Endothelial cell of umbilical vein (primary cell): ENCODE results near the gene LPP. TPM values are rescaled to one million over a fixed set of nuclear protein-coding genes. Genes with fewer than 3 reads are reported as not detected.

ENCODE experiments used
- BruUV-seq: library from RNA; stranded (reverse); fragments of 400-500 nt; replicated peaks from 2 replicates; lab custom pipeline; 2021; lab: Mats Ljungman, UMichigan
- CTCF ChIA-PET: fragments of 300-600, 350-600 bp; sonication (Branson Sonifier 250); formaldehyde crosslinking; loops from one replicate; lab custom pipeline; 2021; ENCODE audit warnings: antibody characterized with exemption, inconsistent platforms; lab: Charles Lee
- POLR2A ChIA-PET: fragments of 300-600, 350-600 bp; sonication (Branson Sonifier 250); formaldehyde crosslinking; loops from one replicate; lab custom pipeline; 2021; ENCODE audit warnings: antibody characterized with exemption, inconsistent platforms; lab: Charles Lee
- DNase-seq: peaks from one replicate; pipeline ENCODE4 v3.0.0-alpha.2; 2011; ENCODE audit warnings: low read depth, low spot score
- FAIRE-seq: peaks from 2 replicates; lab custom pipeline; 2011; peaks lifted over from hg19 to GRCh38; lab: Jason Lieb, UNC
- H2AFZ ChIP-seq: 2 replicates; pipeline ENCODE4 v1.6.0; 2012; ENCODE audit warnings: low read depth, low read length, control low read depth, inconsistent platforms
- H3K27ac ChIP-seq: 2 replicates; pipeline ENCODE4 v1.5.1; 2011; ENCODE audit warnings: low read depth, mild to moderate bottlenecking, control low read depth, low read length, moderate library complexity; ENCODE audit not compliant: insufficient read depth
- H3K27me3 ChIP-seq, 2 experiments: 2 replicates each; pipeline versions ENCODE4 v1.6.0 to v1.6.1; 2011; ENCODE audit warnings: low read length in 2 of 2, mixed read lengths in 1 of 2; ENCODE audit not compliant: control insufficient read depth in 2 of 2, insufficient read depth in 2 of 2
- H3K36me3 ChIP-seq, 2 experiments: 2 replicates in 1 of 2; 3 replicates in 1 of 2; pipeline ENCODE4 v1.5.1; 2011; ENCODE audit warnings: low read length in 2 of 2, mild to moderate bottlenecking in 1 of 2, moderate library complexity in 1 of 2; ENCODE audit not compliant: control insufficient read depth in 2 of 2, insufficient read depth in 2 of 2; ENCODE audit errors: extremely low read depth in 1 of 2
- H3K4me1 ChIP-seq: 3 replicates; pipeline ENCODE4 v1.5.1; 2011; ENCODE audit warnings: mild to moderate bottlenecking, low read length; ENCODE audit not compliant: control insufficient read depth, insufficient read depth; ENCODE audit errors: extremely low read depth
- H3K4me2 ChIP-seq: 2 replicates; pipeline ENCODE4 v1.6.1; 2011; ENCODE audit warnings: low read length, control low read depth, mixed read lengths; ENCODE audit not compliant: insufficient read depth
- H3K4me3 ChIP-seq, 3 experiments: fragments of 200-600 bp in 1 of 3; sonication (generic), shearing (Covaris generic) in 1 of 3; replicated peaks in 1 of 3; 2 replicates each; pipeline ENCODE4 v1.5.1; 2011 to 2016; ENCODE audit warnings: control low read depth in 3 of 3, low read length in 3 of 3, mild to moderate bottlenecking in 2 of 3, inconsistent platforms in 1 of 3, low read depth in 1 of 3, moderate library complexity in 1 of 3; ENCODE audit not compliant: insufficient read depth in 1 of 3
- H3K79me2 ChIP-seq: 2 replicates; pipeline ENCODE4 v1.6.0; 2012; ENCODE audit warnings: low read length, inconsistent platforms; ENCODE audit not compliant: control insufficient read depth, insufficient read depth
- H3K9ac ChIP-seq: replicated peaks from 2 replicates; pipeline ENCODE3; 2011; ENCODE audit warnings: low read length, control low read depth; ENCODE audit not compliant: insufficient read depth; ENCODE audit errors: extremely low read depth
- H3K9me1 ChIP-seq: replicated peaks from 3 replicates; pipeline ENCODE4 v1.6.0; 2011; ENCODE audit warnings: mild to moderate bottlenecking, low read length; ENCODE audit not compliant: control insufficient read depth, insufficient read depth; ENCODE audit errors: extremely low read depth
- H3K9me3 ChIP-seq: replicated peaks from 2 replicates; pipeline ENCODE4 v1.5.1; 2012; ENCODE audit warnings: low read length, inconsistent platforms; ENCODE audit not compliant: control insufficient read depth, insufficient read depth
- H4K20me1 ChIP-seq: replicated peaks from 2 replicates; pipeline ENCODE3; 2011; ENCODE audit warnings: mild to moderate bottlenecking, low read length; ENCODE audit not compliant: control insufficient read depth, insufficient read depth; ENCODE audit errors: extremely low read depth
- EZH2 ChIP-seq: IDR thresholded peaks from 2 replicates; pipeline ENCODE4 v1.6.1; 2012; ENCODE audit warnings: borderline replicate concordance, low read depth, mild to moderate bottlenecking, moderate library complexity, low read length, inconsistent platforms; ENCODE audit not compliant: severe bottlenecking
- FOS ChIP-seq: IDR thresholded peaks from 2 replicates; pipeline ENCODE4 v1.6.1; 2011; ENCODE audit warnings: mild to moderate bottlenecking, low read length, moderate library complexity, borderline replicate concordance; ENCODE audit not compliant: insufficient read depth
- GATA2 ChIP-seq: IDR thresholded peaks from 2 replicates; pipeline ENCODE4 v1.7.0; 2011; ENCODE audit warnings: low read depth, mild to moderate bottlenecking, moderate library complexity, mixed read lengths, low read length; ENCODE audit not compliant: insufficient read length, insufficient read depth
- JUN ChIP-seq: IDR thresholded peaks from 2 replicates; pipeline ENCODE4 v1.6.1; 2011; ENCODE audit warnings: borderline replicate concordance, low read depth; ENCODE audit not compliant: insufficient read length, insufficient read depth
- MYC ChIP-seq: IDR thresholded peaks from one replicate; pipeline ENCODE4 v1.6.1; 2011; ENCODE audit warnings: mild to moderate bottlenecking, low read depth, low read length
- POLR2A ChIP-seq: IDR thresholded peaks from 2 replicates; pipeline ENCODE4 v1.6.1; 2012; ENCODE audit warnings: low read depth, mild to moderate bottlenecking, control low read depth, low read length
- POLR2AphosphoS5 ChIP-seq: IDR thresholded peaks from 2 replicates; pipeline ENCODE4 v1.6.1; 2012; ENCODE audit warnings: low read depth, mild to moderate bottlenecking, control low read depth, low read length, moderate library complexity; ENCODE audit not compliant: insufficient read depth
- dilution Hi-C: fragments of 300-500 bp; cut with MboI; formaldehyde crosslinking; loops from one replicate; pipeline ENCODE4 v1.15.0; 2019; ENCODE audit warnings: low sequenced_read_pairs; ENCODE audit not compliant: extremely low pct_ligation_motif_present
- intact Hi-C: fragments of 100-400 bp; cut with micrococcal nuclease; formaldehyde crosslinking; loops from one replicate; pipeline ENCODE4 v1.10.0; 2022
- polyA plus RNA-seq, 4 experiments: library from polyadenylated mRNA; depleted of rRNA in 3 of 4; stranded (reverse) in 3 of 4; unstranded in 1 of 4; fragments of >200 nt; gene quantifications; 2 replicates each; pipeline versions ENCODE4 v1.2.1 to v1.2.3, GENCODE V29; 2011 to 2012; ENCODE audit warnings: missing spikeins in 1 of 4
- total RNA-seq: library from RNA; stranded (reverse); gene quantifications from 2 replicates; pipeline ENCODE4 v1.2.3, GENCODE V29; 2021
- TF ChIP-seq, protein P1 (sequence below): IDR thresholded peaks from 2 replicates; pipeline ENCODE4 v1.6.1; 2011; ENCODE audit not compliant: insufficient read depth, insufficient read length
- TF ChIP-seq, protein P2 (sequence below), 2 donors: IDR thresholded peaks; 1 replicate in 1 of 2; 2 replicates in 1 of 2; pipeline ENCODE4 v1.5.1; 2011; ENCODE audit warnings: low read length in 2 of 2, mild to moderate bottlenecking in 2 of 2, moderate library complexity in 2 of 2, control low read depth in 1 of 2, inconsistent platforms in 1 of 2, low read depth in 1 of 2; ENCODE audit not compliant: insufficient read depth in 1 of 2; ENCODE audit errors: extremely low read depth in 1 of 2

LPP gene
- total and polyA plus RNA-seq, 2 donors (not counting 3 experiments of a cell fraction or from before 2014, with no cell fraction given), result 16.9 to 153 TPM

DNA sequence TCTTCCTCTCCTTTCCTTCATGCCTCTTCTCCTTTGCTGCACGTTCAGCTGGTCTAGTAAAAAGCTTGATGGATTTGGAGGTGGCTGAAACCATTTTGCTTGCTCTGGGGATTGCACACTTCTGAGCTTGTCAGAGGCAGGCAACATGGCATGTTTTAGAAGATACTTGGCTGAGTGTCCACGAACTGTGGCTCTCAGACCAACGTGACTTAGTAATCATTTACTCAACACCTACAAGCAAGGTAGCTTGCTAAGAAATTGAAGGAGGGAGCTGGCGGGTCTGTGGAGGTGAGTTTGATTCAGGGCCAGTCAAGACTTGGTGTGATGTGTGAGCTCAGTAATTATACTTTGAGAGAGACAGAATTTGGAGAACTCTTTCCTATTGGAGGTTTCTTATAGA, 196.0 kb downstream of the LPP start:
- intact Hi-C loops, result loop anchor here (5.0 kb wide), 3 partner anchors 87 to 608 kb away; no protein-coding TSS in a partner anchor
- CTCF ChIA-PET, result interaction anchor here (1.1 to 1.9 kb wide), 3 partner anchors 9 to 52 kb away, joined by 3 to 5 read pairs (median 3); no protein-coding TSS in a partner anchor
- no peak overlapping the region for H3K27ac ChIP-seq

More for the DNA sequence above, 196.0 kb downstream of the LPP start:
- Histone ChIP-seq H3K79me2 (no peaks in the 10 kb centered on the region), H4K20me1 (no peaks in the 10 kb centered on the region), H3K4me3 (no peak overlapping the region), H2AFZ (no peak overlapping the region), H3K4me2 (no peak overlapping the region), H3K9me3 (no peaks in the 10 kb centered on the region), H3K36me3 (no peaks in the 10 kb centered on the region), H3K27me3 (no peaks in the 10 kb centered on the region), H3K4me1 (peaks cover 22% of the 10 kb centered on the region), H3K9me1 (no peaks in the 10 kb centered on the region), H3K9ac (no peak overlapping the region)
- DNase-seq (no peak), FAIRE-seq (no peak)
- POLR2A ChIA-PET, result no interaction called here
- dilution Hi-C loops, result no loop called here
- BruUV-seq, result no TSS peak
- TF ChIP-seq, protein P1, sequence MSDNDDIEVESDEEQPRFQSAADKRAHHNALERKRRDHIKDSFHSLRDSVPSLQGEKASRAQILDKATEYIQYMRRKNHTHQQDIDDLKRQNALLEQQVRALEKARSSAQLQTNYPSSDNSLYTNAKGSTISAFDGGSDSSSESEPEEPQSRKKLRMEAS, result no peak
- TF ChIP-seq POLR2A, result no peak
- TF ChIP-seq EZH2, result no peak
- TF ChIP-seq JUN, result no peak
- no peak for TF ChIP-seq MYC
- TF ChIP-seq FOS, result no peak
- no peak for TF ChIP-seq GATA2
- TF ChIP-seq POLR2AphosphoS5, result no peak
- TF ChIP-seq, protein P2, sequence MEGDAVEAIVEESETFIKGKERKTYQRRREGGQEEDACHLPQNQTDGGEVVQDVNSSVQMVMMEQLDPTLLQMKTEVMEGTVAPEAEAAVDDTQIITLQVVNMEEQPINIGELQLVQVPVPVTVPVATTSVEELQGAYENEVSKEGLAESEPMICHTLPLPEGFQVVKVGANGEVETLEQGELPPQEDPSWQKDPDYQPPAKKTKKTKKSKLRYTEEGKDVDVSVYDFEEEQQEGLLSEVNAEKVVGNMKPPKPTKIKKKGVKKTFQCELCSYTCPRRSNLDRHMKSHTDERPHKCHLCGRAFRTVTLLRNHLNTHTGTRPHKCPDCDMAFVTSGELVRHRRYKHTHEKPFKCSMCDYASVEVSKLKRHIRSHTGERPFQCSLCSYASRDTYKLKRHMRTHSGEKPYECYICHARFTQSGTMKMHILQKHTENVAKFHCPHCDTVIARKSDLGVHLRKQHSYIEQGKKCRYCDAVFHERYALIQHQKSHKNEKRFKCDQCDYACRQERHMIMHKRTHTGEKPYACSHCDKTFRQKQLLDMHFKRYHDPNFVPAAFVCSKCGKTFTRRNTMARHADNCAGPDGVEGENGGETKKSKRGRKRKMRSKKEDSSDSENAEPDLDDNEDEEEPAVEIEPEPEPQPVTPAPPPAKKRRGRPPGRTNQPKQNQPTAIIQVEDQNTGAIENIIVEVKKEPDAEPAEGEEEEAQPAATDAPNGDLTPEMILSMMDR (IDR thresholded peaks at IDR 0.05; ENCODE audit: extremely low read depth in 1 of 2, insufficient read depth in 1 of 2, low read depth in 1 of 2, low read length in 2 of 2), result no peak
